HepG2 (cell line): ENCODE measurements around the gene HIBADH. TPM values are rescaled to one million over a fixed set of nuclear protein-coding genes. Genes with fewer than 3 reads are reported as not detected.
A peak's percentile ranks its signal among the peaks of the same experiment; 100 is the strongest.

Source experiments
- ATAC-seq: fragments of 200-7000 bp; cut with Tn5 transposase; 3 replicates; pipeline ENCODE4 v1.9.1; 2020; ENCODE audit warnings: mild to moderate bottlenecking, moderate library complexity
- BruUV-seq: library from RNA; stranded (reverse); fragments of 400-500 nt; replicated peaks from 2 replicates; lab custom pipeline; 2021; lab: Mats Ljungman, UMichigan
- CTCF ChIA-PET: fragments of 300-600 bp; formaldehyde crosslinking; extraction: SDS; loops from one replicate; lab custom pipeline; 2021; ENCODE audit warnings: low total read pairs, inconsistent platforms, low intra/inter-chr PET ratio; lab: Yijun Ruan, JAX
- POLR2A ChIA-PET: fragments of 350-600 bp; sonication (Branson Sonifier 250); formaldehyde crosslinking; loops from one replicate; lab custom pipeline; 2020; ENCODE audit warnings: antibody characterized with exemption, inconsistent platforms; lab: Yijun Ruan, JAX
- DNase-seq: peaks from one replicate; pipeline ENCODE4 v3.0.0-alpha.2; 2015; ENCODE audit warnings: low spot score
- FAIRE-seq: peaks from 3 replicates; lab custom pipeline; 2011; peaks lifted over from hg19 to GRCh38; lab: Jason Lieb, UNC
- H2AFZ ChIP-seq: one replicate; pipeline ENCODE4 v1.6.1; 2011; ENCODE audit warnings: low read length, inconsistent platforms
- H3K27ac ChIP-seq: fragments of 300-600 bp; 3 replicates; pipeline ENCODE4 v1.8.0; 2011; ENCODE audit warnings: mixed run types, mild to moderate bottlenecking, mixed read lengths, low read length, inconsistent platforms; ENCODE audit not compliant: insufficient read depth; ENCODE audit errors: extremely low read length
- H3K27me3 ChIP-seq, 2 experiments: fragments of 200-600 bp in 1 of 2; 2 replicates in 1 of 2; 3 replicates in 1 of 2; pipeline versions ENCODE4 v1.6.0 to v1.8.0; 2011; ENCODE audit warnings: low read length in 2 of 2, mild to moderate bottlenecking in 2 of 2, moderate library complexity in 2 of 2, inconsistent platforms in 1 of 2; ENCODE audit not compliant: insufficient read depth in 2 of 2, control insufficient read depth in 1 of 2
- H3K36me3 ChIP-seq, 2 experiments: fragments of 200-600 bp in 1 of 2; replicated peaks in 1 of 2; 2 replicates in 1 of 2; 3 replicates in 1 of 2; pipeline versions ENCODE4 v1.5.1 to v1.8.0; 2011; ENCODE audit warnings: low read length in 2 of 2, inconsistent platforms in 1 of 2; ENCODE audit not compliant: insufficient read depth in 2 of 2, control insufficient read depth in 1 of 2
- H3K4me1 ChIP-seq: 2 replicates; pipeline ENCODE4 v1.5.1; 2012; ENCODE audit warnings: low read length, inconsistent platforms; ENCODE audit not compliant: insufficient read depth
- H3K4me2 ChIP-seq: 2 replicates; pipeline ENCODE4 v1.6.0; 2011; ENCODE audit warnings: low read depth, low read length, inconsistent platforms
- H3K4me3 ChIP-seq, 3 experiments: fragments of 200-600 bp in 1 of 3; sonication (generic), shearing (Covaris generic) in 1 of 3; replicated peaks in 1 of 3; 2 replicates each; pipeline ENCODE4 v1.5.1; 2011 to 2016; ENCODE audit warnings: low read length in 3 of 3, inconsistent platforms in 2 of 3, low read depth in 2 of 3, mild to moderate bottlenecking in 2 of 3, control low read depth in 1 of 3, mixed read lengths in 1 of 3; ENCODE audit not compliant: insufficient read depth in 1 of 3
- H3K79me2 ChIP-seq: one replicate; pipeline ENCODE4 v1.6.1; 2011; ENCODE audit warnings: low read length, inconsistent platforms; ENCODE audit not compliant: insufficient read depth
- H3K9ac ChIP-seq: 2 replicates; pipeline ENCODE4 v1.6.0; 2011; ENCODE audit warnings: mild to moderate bottlenecking, low read depth, low read length, inconsistent platforms; ENCODE audit not compliant: insufficient read depth
- H3K9me3 ChIP-seq: 2 replicates; pipeline ENCODE4 v1.5.1; 2012; ENCODE audit warnings: mild to moderate bottlenecking, low read length
- H4K20me1 ChIP-seq: 2 replicates; pipeline ENCODE4 v1.6.0; 2011; ENCODE audit warnings: inconsistent platforms, mild to moderate bottlenecking, low read length, moderate library complexity; ENCODE audit not compliant: insufficient read depth
- ARID2 ChIP-seq: sonication (generic); formaldehyde crosslinking; IDR thresholded peaks from 2 replicates; pipeline ENCODE4 v1.8.1; 2022; ENCODE audit warnings: mild to moderate bottlenecking, missing genetic modification reagents, borderline replicate concordance
- EP300 ChIP-seq, 3 experiments: sonication (generic) in 1 of 3; formaldehyde crosslinking in 1 of 3; IDR thresholded peaks; 2 replicates each; pipeline versions ENCODE4 v1.5.1 to v1.6.1; 2011 to 2020; ENCODE audit warnings: low read depth in 2 of 3, low read length in 2 of 3, borderline replicate concordance in 1 of 3, improper control_type of control experiment in 1 of 3, mild to moderate bottlenecking in 1 of 3, missing genetic modification reagents in 1 of 3, moderate library complexity in 1 of 3
- FOXA1 ChIP-seq, 2 experiments: fragments of 450-650 bp in 1 of 2; sonication (generic) in 1 of 2; formaldehyde crosslinking in 1 of 2; IDR thresholded peaks; 2 replicates each; pipeline versions ENCODE4 v1.4.0 to v1.6.1; 2016 to 2020; ENCODE audit warnings: missing genetic modification reagents in 1 of 2
- FOXP1 ChIP-seq, 2 experiments: fragments of 450-650 bp in 1 of 2; IDR thresholded peaks; 2 replicates each; pipeline ENCODE4 v1.6.1; 2017 to 2018; ENCODE audit warnings: antibody characterized with exemption in 1 of 2
- HDAC6 ChIP-seq: fragments of 200-600 bp; sonication (generic); IDR thresholded peaks from 2 replicates; pipeline ENCODE4 v1.7.0; 2017; ENCODE audit warnings: mild to moderate bottlenecking, antibody characterized with exemption, low read length, low read depth
- KAT7 ChIP-seq: IDR thresholded peaks from 2 replicates; pipeline ENCODE4 v1.6.1; 2018; ENCODE audit warnings: borderline replicate concordance, missing compliant biosample characterization
- KDM6A ChIP-seq: IDR thresholded peaks from 2 replicates; pipeline ENCODE4 v1.6.1; 2016; ENCODE audit warnings: low read depth
- RBAK ChIP-seq: sonication (generic); formaldehyde crosslinking; IDR thresholded peaks from 2 replicates; pipeline ENCODE4 v1.5.1; 2020; ENCODE audit warnings: mild to moderate bottlenecking, missing genetic modification reagents
- SMC3 ChIP-seq: IDR thresholded peaks from 2 replicates; pipeline ENCODE4 v1.6.1; 2011; ENCODE audit warnings: low read length, improper control_type of control experiment
- SOX13 ChIP-seq, 3 experiments: fragments of 450-650 bp in 1 of 3; sonication (generic) in 1 of 3; formaldehyde crosslinking in 1 of 3; IDR thresholded peaks in 2 of 3; conservative IDR thresholded peaks in 1 of 3; 2 replicates each; pipeline versions ENCODE4 v1.5.0 to v1.6.1; 2016 to 2020; ENCODE audit warnings: antibody characterized with exemption in 1 of 3, mild to moderate bottlenecking in 1 of 3, missing compliant biosample characterization in 1 of 3, missing genetic modification reagents in 1 of 3, moderate library complexity in 1 of 3
- STAG1 ChIP-seq: sonication (generic); formaldehyde crosslinking; IDR thresholded peaks from 2 replicates; pipeline ENCODE4 v1.4.0; 2020; ENCODE audit warnings: missing genetic modification reagents
- TAF15 ChIP-seq: fragments of 200-400 bp; formaldehyde crosslinking; IDR thresholded peaks from one replicate; pipeline ENCODE4 v1.6.1; 2018; ENCODE audit warnings: mild to moderate bottlenecking, low read depth, low read length; ENCODE audit not compliant: poor library complexity, severe bottlenecking
- TBP ChIP-seq: sonication (generic); formaldehyde crosslinking; IDR thresholded peaks from 2 replicates; pipeline ENCODE4 v1.5.0; 2020; ENCODE audit warnings: missing genetic modification reagents
- TEAD2 ChIP-seq: sonication (generic); formaldehyde crosslinking; IDR thresholded peaks from 2 replicates; pipeline ENCODE4 v1.9.0; 2021; ENCODE audit warnings: missing genetic modification reagents
- ZFP37 ChIP-seq: sonication (generic); formaldehyde crosslinking; IDR thresholded peaks from 2 replicates; pipeline ENCODE4 v1.4.0; 2020; ENCODE audit warnings: missing genetic modification reagents, borderline replicate concordance
- ZNF496 ChIP-seq: sonication (generic); formaldehyde crosslinking; IDR thresholded peaks from 2 replicates; pipeline ENCODE4 v1.8.1; 2023; ENCODE audit warnings: mild to moderate bottlenecking, moderate library complexity, missing genetic modification reagents; ENCODE audit not compliant: insufficient replicate concordance
- ZNF747 ChIP-seq: sonication (generic); formaldehyde crosslinking; IDR thresholded peaks from 2 replicates; pipeline ENCODE4 v1.8.1; 2023; ENCODE audit warnings: missing genetic modification reagents, mild to moderate bottlenecking, borderline replicate concordance
- ZNF766 ChIP-seq: sonication (generic); formaldehyde crosslinking; IDR thresholded peaks from 2 replicates; pipeline ENCODE4 v1.5.0; 2020; ENCODE audit warnings: missing genetic modification reagents, borderline replicate concordance
- WGBS: methylation state at CpG from one replicate; pipeline ENCODE4 v1.1.6; 2017; ENCODE audit warnings: low lambda C conversion rate; 5-methylcytosine and 5-hydroxymethylcytosine counted together
- in situ Hi-C: cut with HindIII; loops from 2 replicates; pipeline ENCODE4 v1.10.0; 2017; ENCODE audit warnings: low pct_unique_long_range_greater_than_20kb; ENCODE audit not compliant: extremely low pct_ligation_motif_present
- intact Hi-C: fragments of 100-400 bp; cut with micrococcal nuclease; formaldehyde crosslinking; loops from one replicate; pipeline ENCODE4 v1.10.0; 2022; ENCODE audit not compliant: unreplicated experiment
- polyA plus RNA-seq, 8 experiments: library from polyadenylated mRNA; depleted of rRNA in 3 of 8; stranded (reverse) in 7 of 8; unstranded in 1 of 8; fragments of >200 nt; fragmentation: Illumina TruSeq in 4 of 8; extraction: Trizol in 4 of 8; gene quantifications; 2 replicates each; pipeline versions ENCODE4 v1.2.1 to v1.2.3, GENCODE V29; 2011 to 2016; ENCODE audit warnings: low read depth in 4 of 8, missing spikeins in 1 of 8, mixed read lengths in 1 of 8; ENCODE audit not compliant: insufficient read depth in 1 of 8
- total RNA-seq, 5 experiments: library from RNA; depleted of rRNA; stranded (reverse); fragments of >200 nt; fragmentation: Illumina TruSeq; extraction: Trizol; gene quantifications; 2 replicates each; pipeline ENCODE4 v1.2.3, GENCODE V29; 2016; ENCODE audit warnings: low read depth in 1 of 5
- TF ChIP-seq, protein P1 (sequence below): sonication (generic); formaldehyde crosslinking; IDR thresholded peaks from 2 replicates; pipeline ENCODE4 v1.4.0; 2020; ENCODE audit warnings: mild to moderate bottlenecking, missing genetic modification reagents
- TF ChIP-seq, protein P2 (sequence below): sonication (generic); formaldehyde crosslinking; IDR thresholded peaks from 2 replicates; pipeline ENCODE4 v1.8.0; 2022; ENCODE audit warnings: missing genetic modification reagents, mild to moderate bottlenecking, inconsistent platforms, borderline replicate concordance

The HIBADH gene
- total and polyA plus RNA-seq, 2 of the 13 experiments (the other 11 are each of a cell fraction or from before 2014, with no cell fraction given): 49.9 to 59.5 TPM

DNA sequence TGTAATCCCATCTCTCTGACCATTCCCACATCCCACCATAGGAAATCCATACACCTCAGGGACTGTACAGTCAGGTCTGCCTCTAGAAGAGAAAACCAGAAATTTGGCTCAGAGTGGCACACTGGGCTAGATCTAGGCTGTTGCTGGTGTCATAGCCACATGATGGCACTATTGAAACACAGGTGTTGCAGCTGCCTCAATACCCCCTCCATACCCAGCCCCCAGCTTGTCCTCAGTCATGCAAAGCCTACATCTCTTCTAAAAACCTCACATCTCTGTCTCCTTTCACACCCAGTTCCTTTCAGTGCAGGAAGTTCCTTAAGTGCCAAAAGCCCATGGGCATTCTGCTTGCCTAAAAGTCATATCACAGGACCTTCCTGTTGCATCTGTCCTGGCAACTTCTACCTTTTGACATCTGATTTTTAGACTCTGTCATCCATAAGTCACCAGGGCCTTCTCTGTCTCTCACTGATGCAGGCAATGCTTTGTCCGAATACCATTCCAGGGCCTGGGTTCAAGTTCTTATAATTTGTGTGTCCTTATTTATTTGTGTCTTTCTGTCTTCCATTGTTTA lies 27.0 kb upstream of the HIBADH start:
- no peaks in the 10 kb centered on the region for H3K79me2 ChIP-seq
- no peak overlapping the region for H3K27ac ChIP-seq
- no peak overlapping the region for H3K4me2 ChIP-seq
- H3K27me3 ChIP-seq: no peaks in the 10 kb centered on the region
- H2AFZ ChIP-seq: no peak overlapping the region
- ChIA-PET POLR2A (no interaction called here), CTCF (interaction anchor here (0.9 to 1.4 kb wide), 4 partner anchors 85 to 244 kb away, joined by 3 to 9 read pairs (median 4); no protein-coding TSS in a partner anchor)
- no peak overlapping the region for H3K4me3 ChIP-seq
- ATAC-seq (peak; percentile 92), FAIRE-seq (peak; percentile 67), DNase-seq (peak; percentile 35)
- no peaks in the 10 kb centered on the region for H4K20me1 ChIP-seq
- no peak overlapping the region for H3K9ac ChIP-seq
- 92% methylated on average over 1 of the region's 1 CpG for WGBS
- H3K4me1 ChIP-seq: peaks cover 40% of the 10 kb centered on the region
- no TSS peak for BruUV-seq
- in situ Hi-C loops: loop anchor here (10.0 kb wide), 1 partner anchor 235 kb away; no protein-coding TSS in a partner anchor
- intact Hi-C loops: loop anchor here (1.0 to 5.0 kb wide), 4 partner anchors 51 to 333 kb away; partner anchors contain the start of gene TAX1BP1
- no peaks in the 10 kb centered on the region for H3K36me3 ChIP-seq
- no peaks in the 10 kb centered on the region for H3K9me3 ChIP-seq
- TF ChIP-seq, protein P1, sequence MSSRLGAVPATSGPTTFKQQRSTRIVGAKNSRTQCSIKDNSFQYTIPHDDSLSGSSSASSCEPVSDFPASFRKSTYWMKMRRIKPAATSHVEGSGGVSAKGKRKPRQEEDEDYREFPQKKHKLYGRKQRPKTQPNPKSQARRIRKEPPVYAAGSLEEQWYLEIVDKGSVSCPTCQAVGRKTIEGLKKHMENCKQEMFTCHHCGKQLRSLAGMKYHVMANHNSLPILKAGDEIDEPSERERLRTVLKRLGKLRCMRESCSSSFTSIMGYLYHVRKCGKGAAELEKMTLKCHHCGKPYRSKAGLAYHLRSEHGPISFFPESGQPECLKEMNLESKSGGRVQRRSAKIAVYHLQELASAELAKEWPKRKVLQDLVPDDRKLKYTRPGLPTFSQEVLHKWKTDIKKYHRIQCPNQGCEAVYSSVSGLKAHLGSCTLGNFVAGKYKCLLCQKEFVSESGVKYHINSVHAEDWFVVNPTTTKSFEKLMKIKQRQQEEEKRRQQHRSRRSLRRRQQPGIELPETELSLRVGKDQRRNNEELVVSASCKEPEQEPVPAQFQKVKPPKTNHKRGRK: no peak
- no peak for TF ChIP-seq KAT7 (CRISPR knock-in tag)
- no peak for TF ChIP-seq TBP (CRISPR knock-in tag)
- no peak for TF ChIP-seq HDAC6
- no peak for TF ChIP-seq ZFP37 (CRISPR knock-in tag)
- no peak for TF ChIP-seq ZNF496 (CRISPR knock-in tag)
- TF ChIP-seq TAF15: no peak
- no peak for TF ChIP-seq FOXP1 (IDR thresholded peaks at IDR 0.05)
- TF ChIP-seq FOXP1 (CRISPR knock-in tag; IDR thresholded peaks at IDR 0.05): no peak
- TF ChIP-seq FOXA1 (IDR thresholded peaks at IDR 0.05): no peak
- TF ChIP-seq FOXA1 (CRISPR knock-in tag; IDR thresholded peaks at IDR 0.05): 0 out of 2 replicates have a peak, but pooled peaks have one; percentile 23
- TF ChIP-seq EP300 (IDR thresholded peaks at IDR 0.05; ENCODE audit: low read depth in 2 of 2, low read length in 2 of 2): no peak
- TF ChIP-seq EP300 (CRISPR knock-in tag; IDR thresholded peaks at IDR 0.05; ENCODE audit: borderline replicate concordance): no peak
- no peak for TF ChIP-seq TEAD2 (CRISPR knock-in tag)
- TF ChIP-seq ZNF766 (CRISPR knock-in tag): no peak
- TF ChIP-seq RBAK (CRISPR knock-in tag): no peak
- no peak for TF ChIP-seq SOX13 (IDR thresholded peaks at IDR 0.05)
- TF ChIP-seq SOX13 (CRISPR knock-in tag; conservative IDR thresholded peaks at IDR 0.05 in 1 of 2, IDR thresholded peaks at IDR 0.05 in 1 of 2): no peak
- TF ChIP-seq ZNF747 (CRISPR knock-in tag): no peak
- TF ChIP-seq ARID2: no peak
- TF ChIP-seq SMC3: peak; percentile 83
- TF ChIP-seq, protein P2, sequence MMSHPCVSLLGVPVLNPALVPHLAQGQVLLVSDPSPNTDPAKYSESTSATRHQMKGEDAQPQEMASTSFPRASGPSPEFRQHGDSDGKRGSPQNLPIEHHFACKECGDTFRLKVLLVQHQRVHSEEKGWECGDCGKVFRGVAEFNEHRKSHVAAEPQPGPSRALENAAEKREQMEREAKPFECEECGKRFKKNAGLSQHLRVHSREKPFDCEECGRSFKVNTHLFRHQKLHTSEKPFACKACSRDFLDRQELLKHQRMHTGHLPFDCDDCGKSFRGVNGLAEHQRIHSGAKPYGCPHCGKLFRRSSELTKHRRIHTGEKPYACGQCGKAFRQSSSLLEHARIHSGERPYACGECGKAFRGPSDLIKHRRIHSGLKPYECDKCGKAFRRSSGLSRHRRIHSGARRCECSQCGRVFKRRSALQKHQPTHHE: no peak
- TF ChIP-seq KDM6A (CRISPR knock-in tag): no peak
- peak; percentile 90 for TF ChIP-seq STAG1 (CRISPR knock-in tag)
